PC-3 (cell line): ENCODE results near the gene GNPTG. TPM values are rescaled to one million over a fixed set of nuclear protein-coding genes. Genes with fewer than 3 reads are reported as not detected.

Source experiments
- ATAC-seq: fragments of 200-7000 bp; cut with Tn5 transposase; 2 replicates; pipeline ENCODE4 v1.9.1; 2020; ENCODE audit warnings: mild to moderate bottlenecking, moderate library complexity
- BruUV-seq: library from RNA; stranded (reverse); fragments of 400-500 nt; replicated peaks from 2 replicates; lab custom pipeline; 2021; lab: Mats Ljungman, UMichigan
- CTCF ChIA-PET: fragments of 300-600 bp; sonication (Branson Sonifier 250); formaldehyde crosslinking; loops from one replicate; lab custom pipeline; 2022; ENCODE audit warnings: antibody characterized with exemption; lab: Charles Lee
- POLR2A ChIA-PET: fragments of 300-600 bp; sonication (Branson Sonifier 250); formaldehyde crosslinking; loops from one replicate; lab custom pipeline; 2022; ENCODE audit warnings: antibody characterized with exemption; ENCODE audit not compliant: unreplicated experiment; lab: Charles Lee
- DNase-seq: peaks from one replicate; pipeline ENCODE4 v3.0.0-alpha.2; 2015
- H2AFZ ChIP-seq: fragments of 300-600 bp; sonication (generic); 2 replicates; pipeline ENCODE4 v1.6.0; 2016; ENCODE audit warnings: antibody characterized with exemption, low read length
- H3F3A ChIP-seq: fragments of 300-600 bp; sonication (generic); one replicate; pipeline ENCODE4 v1.6.0; 2017; ENCODE audit warnings: antibody characterized with exemption, low read length, control low read depth, mild to moderate bottlenecking; ENCODE audit not compliant: unreplicated experiment
- H3K27ac ChIP-seq: fragments of 300-600 bp; sonication (generic); 2 replicates; pipeline ENCODE4 v1.5.1; 2016; ENCODE audit warnings: mild to moderate bottlenecking, low read length
- H3K27me3 ChIP-seq: fragments of 300-600 bp; sonication (generic); 2 replicates; pipeline ENCODE4 v1.6.1; 2016; ENCODE audit warnings: low read length, mixed read lengths
- H3K36me3 ChIP-seq: fragments of 300-600 bp; sonication (generic); 2 replicates; pipeline ENCODE4 v1.6.1; 2016; ENCODE audit warnings: low read depth, mixed run types, low read length, mixed read lengths
- H3K4me1 ChIP-seq: fragments of 300-600 bp; sonication (generic); 2 replicates; pipeline ENCODE4 v1.5.1; 2016; ENCODE audit warnings: low read length; ENCODE audit not compliant: insufficient read depth
- H3K4me2 ChIP-seq: fragments of 300-600 bp; sonication (generic); 2 replicates; pipeline ENCODE4 v1.6.0; 2016; ENCODE audit warnings: low read length
- H3K4me3 ChIP-seq: fragments of 300-600 bp; sonication (generic); 2 replicates; pipeline ENCODE4 v1.5.1; 2016; ENCODE audit warnings: mild to moderate bottlenecking, low read length, mixed read lengths
- H3K79me2 ChIP-seq: fragments of 300-600 bp; sonication (generic); 2 replicates; pipeline ENCODE4 v1.6.1; 2017; ENCODE audit warnings: low read length, mixed read lengths
- H3K9ac ChIP-seq: fragments of 300-600 bp; sonication (generic); 2 replicates; pipeline ENCODE4 v1.6.0; 2016; ENCODE audit warnings: mild to moderate bottlenecking, low read length
- H3K9me2 ChIP-seq: fragments of 300-600 bp; sonication (generic); replicated peaks from 2 replicates; pipeline ENCODE4 v1.6.1; 2016; ENCODE audit warnings: mixed run types, low read length, mixed read lengths
- H3K9me3 ChIP-seq: fragments of 300-600 bp; sonication (generic); 2 replicates; pipeline ENCODE4 v1.6.1; 2016; ENCODE audit warnings: low read length, mixed read lengths
- H4K20me1 ChIP-seq: fragments of 300-600 bp; sonication (generic); 2 replicates; pipeline ENCODE4 v1.6.1; 2016; ENCODE audit warnings: low read length, mixed read lengths
- CTCF ChIP-seq: fragments of 300-600 bp; sonication (generic); conservative IDR thresholded peaks from 2 replicates; pipeline ENCODE4 v1.5.1; 2017; ENCODE audit warnings: antibody characterized with exemption, low read depth, mild to moderate bottlenecking, low read length
- EZH2 ChIP-seq: fragments of 300-600 bp; sonication (generic); IDR thresholded peaks from one replicate; pipeline ENCODE4 v1.6.1; 2017; ENCODE audit warnings: antibody characterized with exemption, mild to moderate bottlenecking, low read length; ENCODE audit not compliant: unreplicated experiment
- EZH2phosphoT487 ChIP-seq: fragments of 300-600 bp; sonication (generic); IDR thresholded peaks from 2 replicates; pipeline ENCODE4 v1.6.1; 2018; ENCODE audit warnings: mild to moderate bottlenecking, antibody characterized with exemption, low read length, borderline replicate concordance
- intact Hi-C: fragments of 100-400 bp; cut with micrococcal nuclease; formaldehyde crosslinking; loops from 2 replicates; pipeline ENCODE4 v1.9.0; 2023
- total RNA-seq: library from RNA; depleted of rRNA; stranded (reverse); fragments of >200 nt; gene quantifications from 2 replicates; pipeline ENCODE4 v1.2.3, GENCODE V29; 2014

Gene GNPTG
- total RNA-seq, 1 experiment from 2014 or later, result 36.3 TPM

- DNase-seq, result no peak
- no peak overlapping the region for H2AFZ ChIP-seq
- no peaks in the 10 kb centered on the region for H3K9me3 ChIP-seq
- ChIA-PET CTCF (no interaction called here), POLR2A (no interaction called here)
- H3K79me2 ChIP-seq, result peaks cover 15% of the 10 kb centered on the region
- TF ChIP-seq EZH2 (no peak), CTCF (no peak), EZH2phosphoT487 (no peak)
- no peaks in the 10 kb centered on the region for H3F3A ChIP-seq
- peaks cover 14% of the 10 kb centered on the region for H4K20me1 ChIP-seq
- no peak overlapping the region for H3K4me2 ChIP-seq
- H3K4me1 ChIP-seq, result peaks cover 13% of the 10 kb centered on the region; the same call in 1 of the 2 replicates
- H3K27me3 ChIP-seq, result no peaks in the 10 kb centered on the region
- BruUV-seq, result no TSS peak
- H3K9me2 ChIP-seq, result no peaks in the 10 kb centered on the region
- no peak for ATAC-seq
- no peak overlapping the region for H3K9ac ChIP-seq
- no peak overlapping the region for H3K4me3 ChIP-seq
- no peaks in the 10 kb centered on the region for H3K36me3 ChIP-seq
- H3K27ac ChIP-seq, result no peak overlapping the region
- intact Hi-C loops, result no loop called here
Measured at GRCh38 chr16:1306334-1306733, 45.4 kb upstream of the GNPTG start.

GRCh38 chr16:1308036-1308976 lies 43.4 kb upstream of the GNPTG start:
- POLR2A ChIA-PET, result no interaction called here
- peaks cover 32% of the 10 kb centered on the region for H4K20me1 ChIP-seq
- ATAC-seq (peak; percentile 16), DNase-seq (peak; percentile 49)
- H3K4me2 ChIP-seq, result peak overlapping the region; percentile 98; the same call in 1 of the 2 replicates
- peaks cover 35% of the 10 kb centered on the region for H3K79me2 ChIP-seq
- TF ChIP-seq EZH2 (no peak), CTCF (no peak), EZH2phosphoT487 (no peak)
- H3F3A ChIP-seq, result no peaks in the 10 kb centered on the region
- no peaks in the 10 kb centered on the region for H3K9me2 ChIP-seq
- CTCF ChIA-PET, result no interaction called here
- peak overlapping the region; percentile 75; the same call in 1 of the 2 replicates for H2AFZ ChIP-seq
- no TSS peak for BruUV-seq
- H3K36me3 ChIP-seq, result 0 out of 2 replicates have a peak, but pooled peaks cover 7% of the 10 kb centered on the region
- peaks cover 15% of the 10 kb centered on the region; the same call in 1 of the 2 replicates for H3K4me1 ChIP-seq
- H3K27ac ChIP-seq, result peak overlapping the region; percentile 40; the same call in 1 of the 2 replicates
- peak overlapping the region; percentile 100; the same call in 1 of the 2 replicates for H3K9ac ChIP-seq
- no peaks in the 10 kb centered on the region for H3K27me3 ChIP-seq
- intact Hi-C loops, result no loop called here
- H3K4me3 ChIP-seq, result peak overlapping the region; percentile 79
- no peaks in the 10 kb centered on the region for H3K9me3 ChIP-seq
